Stimulated activated CD8-positive, alpha-beta memory T cell treated with anti-CD3 and anti-CD28 coated beads, Interleukin-2, amount 100 ng/mL, for 48 hours (primary cell): ENCODE measurements around the gene PTPN6.

Experiments
- DNase-seq, 2 donors: peaks; one replicate each; pipeline ENCODE4 v3.0.0-alpha.2; 2020; ENCODE audit warnings: low read depth in 2 of 2

PTPN6 gene

GRCh38 chr12:6970096-6970527, 19.0 kb downstream of the PTPN6 start:
- DNase-seq, result no peak

GRCh38 chr12:6974180-6974579, 23.0 kb downstream of the PTPN6 start:
- DNase-seq, result no peak

GRCh38 chr12:6975297-6976032, 24.3 kb downstream of the PTPN6 start:
- DNase-seq, result no peak

GRCh38 chr12:6977653-6978052, 26.5 kb downstream of the PTPN6 start:
- DNase-seq, result no peak

GRCh38 chr12:6978188-6978587, 27.0 kb downstream of the PTPN6 start:
- DNase-seq, result no peak

GRCh38 chr12:6978611-6979011, 27.5 kb downstream of the PTPN6 start:
- DNase-seq, result no peak

- no peak for DNase-seq
These were observed 27.9 kb downstream of the PTPN6 start for GRCh38 chr12:6979021-6979420.

- DNase-seq, result no peak
These were observed 28.3 kb downstream of the PTPN6 start for GRCh38 chr12:6979453-6979852.

GRCh38 chr12:6980075-6980474, 28.9 kb downstream of the PTPN6 start:
- no peak for DNase-seq

- no peak for DNase-seq
These were observed 29.6 kb downstream of the PTPN6 start for GRCh38 chr12:6980740-6981139.

- no peak for DNase-seq
These were observed 30.2 kb downstream of the PTPN6 start for GRCh38 chr12:6981152-6982052.

- no peak for DNase-seq
These were observed 31.4 kb downstream of the PTPN6 start for GRCh38 chr12:6982532-6982931.

- no peak for DNase-seq
These were observed 36.9 kb downstream of the PTPN6 start for GRCh38 chr12:6987956-6988553.

GRCh38 chr12:6996040-6996441, 44.9 kb downstream of the PTPN6 start:
- no peak for DNase-seq

- DNase-seq, result no peak
These were observed 47.7 kb downstream of the PTPN6 start for GRCh38 chr12:6998715-6999451.

GRCh38 chr12:7001921-7002591, 50.9 kb downstream of the PTPN6 start:
- DNase-seq, result no peak

GRCh38 chr12:7004287-7004803, 53.2 kb downstream of the PTPN6 start:
- DNase-seq, result no peak

- no peak for DNase-seq
These were observed 53.7 kb downstream of the PTPN6 start for GRCh38 chr12:7004840-7005239.

- no peak for DNase-seq
These were observed 54.2 kb downstream of the PTPN6 start for GRCh38 chr12:7005311-7005710.

- no peak for DNase-seq
These were observed 55.5 kb downstream of the PTPN6 start for GRCh38 chr12:7006639-7007038.

GRCh38 chr12:7008864-7009263, 57.7 kb downstream of the PTPN6 start:
- no peak for DNase-seq
